Osteocyte (in vitro differentiated cells): ENCODE results near the gene GALNT2. TPM values are rescaled to one million over a fixed set of nuclear protein-coding genes. Genes with fewer than 3 reads are reported as not detected.
A peak's percentile ranks its signal among the peaks of the same experiment; 100 is the strongest.

Source experiments
- DNase-seq: peaks from one replicate; pipeline ENCODE4 v3.0.0; 2021; ENCODE audit warnings: mixed read lengths; ENCODE audit not compliant: unreplicated experiment; ENCODE audit errors: extremely low spot score
- H3K27ac Mint-ChIP-seq: one replicate; pipeline ENCODE4 v1.8.0; 2021; ENCODE audit warnings: mild to moderate bottlenecking, mixed read lengths; ENCODE audit not compliant: unreplicated experiment
- H3K27me3 Mint-ChIP-seq: one replicate; pipeline ENCODE4 v1.8.0; 2021; ENCODE audit warnings: mixed read lengths; ENCODE audit not compliant: unreplicated experiment
- H3K36me3 Mint-ChIP-seq: one replicate; pipeline ENCODE4 v1.8.0; 2021; ENCODE audit warnings: mixed read lengths; ENCODE audit not compliant: unreplicated experiment
- H3K4me1 Mint-ChIP-seq: one replicate; pipeline ENCODE4 v1.8.0; 2021; ENCODE audit warnings: mixed read lengths; ENCODE audit not compliant: unreplicated experiment
- H3K4me3 Mint-ChIP-seq: one replicate; pipeline ENCODE4 v1.8.0; 2021; ENCODE audit warnings: mild to moderate bottlenecking, moderate library complexity, mixed read lengths; ENCODE audit not compliant: unreplicated experiment
- H3K9me3 Mint-ChIP-seq: one replicate; pipeline ENCODE4 v1.8.0; 2021; ENCODE audit warnings: mixed read lengths; ENCODE audit not compliant: unreplicated experiment
- CTCF ChIP-seq: fragments of 200-600 bp; sonication (generic); IDR thresholded peaks from 2 replicates; pipeline ENCODE4 v1.5.0; 2021; ENCODE audit warnings: antibody characterized with exemption, mild to moderate bottlenecking, moderate library complexity
- total RNA-seq: library from RNA; stranded (reverse); gene quantifications from 2 replicates; pipeline ENCODE4 v1.2.1, GENCODE V29; 2021

The GALNT2 gene
- total RNA-seq, 1 donor from 2014 or later: 149 TPM

GRCh38 chr1:230173187-230173975, 106.3 kb downstream of the GALNT2 start:
- H3K27ac Mint-ChIP-seq: peak overlapping the region; percentile 94
- H3K9me3 Mint-ChIP-seq: no peaks in the 10 kb centered on the region
- H3K27me3 Mint-ChIP-seq: no peaks in the 10 kb centered on the region
- peak; percentile 21 for DNase-seq
- no peak overlapping the region for H3K4me3 Mint-ChIP-seq
- H3K36me3 Mint-ChIP-seq: peaks cover 4% of the 10 kb centered on the region
- TF ChIP-seq CTCF: no peak
- peaks cover 73% of the 10 kb centered on the region for H3K4me1 Mint-ChIP-seq

- Mint-ChIP-seq H3K4me3 (no peak overlapping the region), H3K27ac (peak overlapping the region; percentile 8), H3K9me3 (no peaks in the 10 kb centered on the region), H3K27me3 (no peaks in the 10 kb centered on the region), H3K4me1 (peaks cover 67% of the 10 kb centered on the region), H3K36me3 (peaks cover 7% of the 10 kb centered on the region)
- no peak for TF ChIP-seq CTCF
- peak; percentile 73 for DNase-seq
Measured at GRCh38 chr1:230174041-230174440, 107.0 kb downstream of the GALNT2 start.

- H3K9me3 Mint-ChIP-seq: no peaks in the 10 kb centered on the region
- no peak for TF ChIP-seq CTCF
Measured at GRCh38 chr1:230174471-230175162, 107.6 kb downstream of the GALNT2 start.

DNA sequence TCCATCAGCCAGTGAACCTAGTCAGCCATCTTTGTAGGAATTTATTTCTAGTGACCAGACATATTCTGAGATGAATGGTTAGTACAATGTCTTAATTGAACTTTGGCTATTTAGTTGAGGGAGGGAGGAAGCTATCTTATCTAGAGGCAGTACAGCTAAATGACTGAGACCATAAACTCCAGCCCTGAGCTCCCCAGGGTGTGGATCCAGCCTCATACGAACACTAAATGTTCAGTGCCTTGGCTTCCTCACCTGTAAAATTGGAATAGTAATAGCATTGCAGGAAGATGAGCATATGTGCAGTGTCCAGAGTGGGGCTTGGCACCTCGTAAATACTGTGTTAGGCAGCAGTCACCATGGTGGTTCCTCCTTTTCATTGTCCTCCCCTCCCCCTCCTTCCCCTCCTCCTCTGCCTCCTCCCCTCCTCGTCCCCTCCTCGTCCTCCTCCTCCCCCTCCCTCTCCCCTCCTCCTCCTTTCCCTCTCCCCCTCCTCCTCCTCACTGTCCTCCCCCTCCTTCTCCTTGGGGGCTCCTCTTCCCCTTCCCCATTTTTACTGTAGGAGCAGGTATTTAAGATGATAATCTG, 108.2 kb downstream of the GALNT2 start:
- Mint-ChIP-seq H3K4me1 (peaks cover 56% of the 10 kb centered on the region), H3K36me3 (peaks cover 17% of the 10 kb centered on the region), H3K9me3 (no peaks in the 10 kb centered on the region), H3K27ac (no peak overlapping the region), H3K4me3 (no peak overlapping the region), H3K27me3 (no peaks in the 10 kb centered on the region)
- no peak for TF ChIP-seq CTCF
- peak; percentile 27 for DNase-seq

More at GRCh38 chr1:230174471-230175162, 107.6 kb downstream of the GALNT2 start:
- DNase-seq: peak; percentile 67
- Mint-ChIP-seq H3K4me1 (peaks cover 62% of the 10 kb centered on the region), H3K27ac (peak overlapping the region; percentile 8), H3K27me3 (no peaks in the 10 kb centered on the region), H3K4me3 (no peak overlapping the region), H3K36me3 (peaks cover 13% of the 10 kb centered on the region)

DNA sequence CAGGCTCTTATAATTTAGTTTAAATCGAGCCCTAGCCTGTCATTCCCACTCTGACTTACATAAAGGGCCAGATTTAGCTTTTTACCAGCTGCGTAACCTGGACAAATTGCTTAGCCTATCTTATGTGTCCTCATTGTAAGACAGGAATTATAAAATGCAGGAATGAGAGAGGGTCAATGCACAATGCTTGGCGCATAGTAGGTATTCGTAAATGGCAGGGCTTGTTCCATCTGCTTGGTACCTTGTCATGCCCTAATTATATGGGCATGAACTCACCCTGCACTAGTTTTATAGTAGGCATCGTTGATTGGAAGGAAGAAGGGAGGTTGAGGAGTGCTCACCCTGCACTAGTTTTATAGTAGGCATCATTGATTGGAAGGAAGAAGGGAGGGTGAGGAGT, 108.8 kb downstream of the GALNT2 start:
- H3K9me3 Mint-ChIP-seq: no peaks in the 10 kb centered on the region

More for the DNA sequence above, 108.8 kb downstream of the GALNT2 start:
- H3K4me3 Mint-ChIP-seq: no peak overlapping the region
- peaks cover 50% of the 10 kb centered on the region for H3K4me1 Mint-ChIP-seq
- H3K36me3 Mint-ChIP-seq: peaks cover 20% of the 10 kb centered on the region
- no peak overlapping the region for H3K27ac Mint-ChIP-seq
- DNase-seq: peak; percentile 2
- H3K27me3 Mint-ChIP-seq: no peaks in the 10 kb centered on the region
- TF ChIP-seq CTCF: no peak
